ENCODE results near the gene MED28.

DNA sequence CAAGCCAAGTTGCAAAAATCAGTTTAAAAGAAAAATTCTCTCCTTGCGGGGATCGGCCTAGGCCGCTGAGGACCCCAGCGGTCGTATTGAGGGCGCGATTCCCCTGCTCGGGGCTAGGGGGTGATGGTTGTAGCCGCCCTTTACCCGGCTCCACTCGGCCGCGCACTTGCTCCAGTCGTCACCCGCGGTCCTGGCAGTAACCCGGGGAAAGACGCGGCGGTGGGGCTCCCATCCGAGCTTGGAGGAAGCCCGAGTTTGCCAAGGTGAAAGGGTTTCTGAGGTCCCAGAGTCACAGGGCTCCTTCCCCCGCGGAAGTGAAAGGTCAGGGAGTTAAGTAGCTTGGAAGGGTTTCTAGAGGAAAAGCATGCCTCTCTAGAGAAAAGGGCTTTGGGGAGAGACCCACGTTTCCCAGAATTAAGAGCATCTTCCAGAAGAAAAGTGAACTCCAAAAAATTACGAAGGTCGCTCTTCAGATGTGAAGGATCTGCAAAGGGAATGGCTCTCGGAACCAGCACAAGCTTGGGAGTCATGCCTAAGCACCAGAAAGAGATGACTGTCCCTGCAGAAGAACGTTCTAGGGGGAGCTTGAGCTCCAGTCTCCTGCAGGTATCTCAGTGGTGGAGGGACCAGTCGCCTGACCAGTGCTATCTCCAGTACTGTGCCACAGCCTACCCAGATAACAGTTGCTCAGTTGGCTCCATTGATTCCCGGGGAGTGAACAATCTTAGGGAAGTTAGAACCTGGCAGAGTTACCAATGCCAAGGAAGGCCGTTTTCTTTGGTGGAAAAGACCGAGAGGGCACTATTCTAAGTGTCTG is 36.6 kb upstream of the MED28 start:
- TF ChIP-seq CTCF (IDR thresholded peaks at IDR 0.05) (no peak), POLR2AphosphoS5 (IDR thresholded peaks at IDR 0.05) (no peak), POLR2A (IDR thresholded peaks at IDR 0.05) (no peak), EP300 (IDR thresholded peaks at IDR 0.05) (no peak)

All from stomach (tissue), 4 donors.